Pancreas (tissue), 10 donors: ENCODE results near the gene OPCML. TPM values are rescaled to one million over a fixed set of nuclear protein-coding genes. Genes with fewer than 3 reads are reported as not detected.
"Not testable (repeated sequence)": the region's sequence is repeated elsewhere in the genome, so short reads cannot be mapped to it uniquely, and the experiment has no call there.

Experiments
- ATAC-seq, 4 donors: fragments of 200-7000 bp; cut with Tn5 transposase; one replicate each; pipeline versions ENCODE4 v1.8.0 to v1.9.1; 2020; ENCODE audit warnings: mild to moderate bottlenecking in 4 of 4, moderate library complexity in 4 of 4
- DNase-seq, 6 donors: peaks; one replicate each; pipeline ENCODE4 v3.0.0-alpha.2; 2020
- FAIRE-seq: peaks from 2 replicates; lab custom pipeline; 2012; peaks lifted over from hg19 to GRCh38; lab: Jason Lieb, UNC
- H3K27ac ChIP-seq, 4 donors: fragments of 200-600 bp; sonication (generic); 1 replicate in 3 of 4; 2 replicates in 1 of 4; pipeline versions ENCODE4 v1.5.0 to v1.8.0; 2020
- H3K27me3 ChIP-seq, 4 donors: fragments of 200-600 bp; one replicate each; pipeline ENCODE4 v1.8.0; 2021
- H3K36me3 ChIP-seq, 3 donors: fragments of 200-600 bp; sonication (generic) in 1 of 3; one replicate each; pipeline versions ENCODE4 v1.5.0 to v1.8.0; 2020 to 2021
- H3K4me1 ChIP-seq, 3 donors: fragments of 200-600 bp; one replicate each; pipeline ENCODE4 v1.8.0; 2021
- H3K4me3 ChIP-seq, 4 donors: fragments of 200-600 bp; sonication (generic) in 2 of 4; one replicate each; pipeline versions ENCODE4 v1.5.0 to v1.8.0; 2020 to 2021
- H3K9me3 ChIP-seq, 4 donors: fragments of 200-600 bp; one replicate each; pipeline ENCODE4 v1.8.0; 2021
- WGBS, 2 donors: extraction: QIAGEN DNeasy Blood & Tissue Kit; methylation state at CpG; one replicate each; pipeline ENCODE4 v1.1.7; 2013; 5-methylcytosine and 5-hydroxymethylcytosine counted together
- intact Hi-C, 3 donors: fragments of 100-400 bp; cut with DNase I; formaldehyde crosslinking; loops; one replicate each; pipeline versions ENCODE4 v1.11.1 to v1.14.2; 2022
- polyA plus RNA-seq, 2 donors: library from polyadenylated mRNA; stranded (reverse); fragments of 200-250 nt; gene quantifications; one replicate each; pipeline ENCODE4 v1.2.3, GENCODE V29; 2013
- total RNA-seq, 6 donors: library from RNA; stranded (reverse); fragmentation: NEBNext Ultra II Directional in 4 of 6; extraction: Animal tissue kit (Norgen Biotek cat#: 25700) in 4 of 6; gene quantifications; one replicate each; pipeline versions ENCODE4 v1.2.1 to v1.2.4, GENCODE V29; 2021 to 2023
- TF ChIP-seq, protein P1 (sequence below), 4 donors: fragments of 200-600 bp; sonication (generic) in 3 of 4; IDR thresholded peaks; one replicate each; pipeline versions ENCODE4 v1.5.0 to v1.8.0; 2021; ENCODE audit warnings: antibody characterized with exemption in 4 of 4
- donor health status: healthy with polysubstance abuse.
- donor health status: DM: no; HTN: no; CAD: no; lungs with moderate emphysema.
- donor health status: DM: no; HTN: no; CAD: no.
- donor health status: control.
- donor health status: control.
- donor health status: Bipolar disorder and iron deficiency.
- donor health status: DM: yes; HTN: yes; CAD: no.
- donor health status: DM: no; HTN: no; CAD: no.
- donor health status: DM: no; HTN: no; CAD: no.
- donor health status: DM: yes; HTN: yes; CAD: no.

Gene OPCML
- total and polyA plus RNA-seq, 8 donors: 0.05 to 0.31 (median 0.19) TPM

DNA sequence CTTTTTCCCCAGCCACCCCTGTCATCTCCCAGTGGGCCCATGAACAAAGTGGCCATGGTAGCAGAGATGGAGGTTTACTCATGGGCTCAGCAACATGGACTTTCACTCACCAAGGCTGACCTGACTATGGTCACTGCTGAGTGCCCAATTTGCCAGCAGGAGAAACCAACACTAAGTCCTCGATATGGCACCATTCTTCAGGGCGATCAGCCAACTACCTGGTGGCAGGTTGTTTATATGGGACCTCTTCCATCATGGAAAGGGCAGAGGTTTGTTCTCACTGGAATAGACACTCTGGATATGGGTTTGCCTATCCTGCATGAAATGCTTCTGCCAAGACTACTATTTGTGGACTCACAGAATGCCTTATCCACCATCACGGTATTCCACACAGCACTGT, 1152.8 kb downstream of the OPCML start:
- Histone ChIP-seq H3K4me3 (no peak overlapping the region), H3K9me3 (no peaks in the 10 kb centered on the region), H3K36me3 (no peaks in the 10 kb centered on the region), H3K27me3 (no peaks in the 10 kb centered on the region), H3K27ac (no peak overlapping the region), H3K4me1 (no peaks in the 10 kb centered on the region)
- no peak for ATAC-seq
- WGBS, 2 donors: 52 to 67% methylated on average over 3 of the region's 3 CpGs
- DNase-seq: no peak
- FAIRE-seq: no peak
- intact Hi-C loops: no loop called here
- TF ChIP-seq, protein P1, sequence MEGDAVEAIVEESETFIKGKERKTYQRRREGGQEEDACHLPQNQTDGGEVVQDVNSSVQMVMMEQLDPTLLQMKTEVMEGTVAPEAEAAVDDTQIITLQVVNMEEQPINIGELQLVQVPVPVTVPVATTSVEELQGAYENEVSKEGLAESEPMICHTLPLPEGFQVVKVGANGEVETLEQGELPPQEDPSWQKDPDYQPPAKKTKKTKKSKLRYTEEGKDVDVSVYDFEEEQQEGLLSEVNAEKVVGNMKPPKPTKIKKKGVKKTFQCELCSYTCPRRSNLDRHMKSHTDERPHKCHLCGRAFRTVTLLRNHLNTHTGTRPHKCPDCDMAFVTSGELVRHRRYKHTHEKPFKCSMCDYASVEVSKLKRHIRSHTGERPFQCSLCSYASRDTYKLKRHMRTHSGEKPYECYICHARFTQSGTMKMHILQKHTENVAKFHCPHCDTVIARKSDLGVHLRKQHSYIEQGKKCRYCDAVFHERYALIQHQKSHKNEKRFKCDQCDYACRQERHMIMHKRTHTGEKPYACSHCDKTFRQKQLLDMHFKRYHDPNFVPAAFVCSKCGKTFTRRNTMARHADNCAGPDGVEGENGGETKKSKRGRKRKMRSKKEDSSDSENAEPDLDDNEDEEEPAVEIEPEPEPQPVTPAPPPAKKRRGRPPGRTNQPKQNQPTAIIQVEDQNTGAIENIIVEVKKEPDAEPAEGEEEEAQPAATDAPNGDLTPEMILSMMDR (IDR thresholded peaks at IDR 0.05): no peak

GRCh38 chr11:132373405-132374143, 1158.7 kb downstream of the OPCML start:
- H3K27ac ChIP-seq: no peak overlapping the region
- no peaks in the 10 kb centered on the region for H3K4me1 ChIP-seq
- no peaks in the 10 kb centered on the region for H3K36me3 ChIP-seq
- FAIRE-seq (no peak), DNase-seq (no peak), ATAC-seq (no peak)
- H3K9me3 ChIP-seq: no peaks in the 10 kb centered on the region
- TF ChIP-seq, protein P1 (IDR thresholded peaks at IDR 0.05): no peak
- H3K4me3 ChIP-seq: no peak overlapping the region
- intact Hi-C loops: no loop called here
- H3K27me3 ChIP-seq: peaks cover 0 to 3% (median 0%) of the 10 kb centered on the region in 4 donors
- WGBS, 2 donors: 78 to 87% methylated on average over 4 of the region's 4 CpGs

DNA sequence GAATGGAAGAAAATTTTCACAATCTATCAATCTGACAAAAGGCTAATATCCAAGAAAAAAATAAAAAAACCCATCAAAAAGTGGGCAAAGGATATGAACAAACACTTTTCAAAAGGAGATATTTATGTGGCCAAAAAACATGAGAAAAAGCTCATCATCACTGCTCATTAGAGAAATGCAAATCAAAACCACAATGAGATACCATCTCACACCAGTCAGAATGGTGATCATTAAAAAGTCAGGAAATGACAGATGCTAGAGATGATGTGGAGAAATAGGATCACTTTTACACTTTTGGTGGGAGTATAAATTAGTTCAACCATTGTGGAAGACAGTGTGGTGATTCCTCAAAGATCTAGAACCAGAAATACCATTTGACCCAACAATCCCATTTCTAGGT, 1162.2 kb downstream of the OPCML start:
- H3K27ac ChIP-seq, H3K9me3 ChIP-seq, ATAC-seq, H3K36me3 ChIP-seq, H3K4me3 ChIP-seq, FAIRE-seq, DNase-seq, intact Hi-C loops, H3K27me3 ChIP-seq, H3K4me1 ChIP-seq: not testable (repeated sequence)

- DNase-seq (no peak), ATAC-seq (no peak), FAIRE-seq (no peak)
- Histone ChIP-seq H3K4me3 (no peak overlapping the region), H3K27ac (no peak overlapping the region), H3K27me3 (peaks cover 0 to 9% (median under 1%) of the 10 kb centered on the region in 4 donors), H3K9me3 (no peaks in the 10 kb centered on the region), H3K36me3 (no peaks in the 10 kb centered on the region), H3K4me1 (no peaks in the 10 kb centered on the region)
- 75 to 79% methylated on average over 3 of the region's 3 CpGs for WGBS, 2 donors
- intact Hi-C loops: no loop called here
- TF ChIP-seq, protein P1 (IDR thresholded peaks at IDR 0.05): no peak
Measured at GRCh38 chr11:132367293-132367692, 1165.0 kb downstream of the OPCML start.

GRCh38 chr11:132365650-132366049, 1166.7 kb downstream of the OPCML start:
- H3K4me1 ChIP-seq: no peaks in the 10 kb centered on the region
- H3K4me3 ChIP-seq: no peak overlapping the region
- TF ChIP-seq, protein P1 (IDR thresholded peaks at IDR 0.05): no peak
- no peak for ATAC-seq
- H3K36me3 ChIP-seq: no peaks in the 10 kb centered on the region
- no peak overlapping the region for H3K27ac ChIP-seq
- no peak for FAIRE-seq
- no peak for DNase-seq
- H3K27me3 ChIP-seq: peaks cover 0 to 9% (median 0%) of the 10 kb centered on the region in 4 donors
- intact Hi-C loops: no loop called here
- WGBS, 2 donors: 59 to 82% methylated on average over 3 of the region's 3 CpGs
- H3K9me3 ChIP-seq: no peaks in the 10 kb centered on the region
